PFSK-1 (cell line): ENCODE data around the gene APOL6.

ENCODE experiments used
- FOXP2 ChIP-seq: optimal IDR thresholded peaks from 2 replicates; pipeline ENCODE3; 2011; ENCODE audit warnings: borderline replicate concordance, control low read depth, inconsistent platforms; ENCODE audit not compliant: insufficient read depth; ENCODE audit errors: extremely low read length, extremely low read depth
- POLR2AphosphoS5 ChIP-seq: IDR thresholded peaks from 2 replicates; pipeline ENCODE4 v1.6.1; 2012; ENCODE audit warnings: low read depth, mild to moderate bottlenecking, control low read depth, low read length, moderate library complexity
- REST ChIP-seq, 2 experiments: IDR thresholded peaks; 2 replicates each; pipeline versions ENCODE4 v1.6.1 to v1.8.0; 2011 to 2012; ENCODE audit warnings: low read depth in 2 of 2, low read length in 2 of 2, control low read depth in 1 of 2, inconsistent platforms in 1 of 2, mild to moderate bottlenecking in 1 of 2, moderate library complexity in 1 of 2; ENCODE audit not compliant: insufficient read depth in 1 of 2

GRCh38 chr22:35611200-35611890 lies 36.9 kb upstream of the APOL6 start:
- TF ChIP-seq REST (IDR thresholded peaks at IDR 0.05; ENCODE audit: insufficient read depth in 1 of 2, low read depth in 2 of 2, low read length in 2 of 2): no peak
- no peak for TF ChIP-seq POLR2AphosphoS5
- TF ChIP-seq FOXP2: no peak
